Neural progenitor cell (in vitro differentiated cells): ENCODE results near the gene MAGEB5.

Experiments used
- EZH2phosphoT487 ChIP-seq: fragments of 200-600 bp; sonication (generic); IDR thresholded peaks from 2 replicates; pipeline ENCODE4 v1.6.1; 2017; ENCODE audit warnings: antibody characterized with exemption
- TF ChIP-seq, protein P1 (sequence below): fragments of 200-600 bp; sonication (generic); IDR thresholded peaks from 2 replicates; pipeline ENCODE4 v1.5.1; 2017; ENCODE audit warnings: antibody characterized with exemption, mild to moderate bottlenecking

DNA sequence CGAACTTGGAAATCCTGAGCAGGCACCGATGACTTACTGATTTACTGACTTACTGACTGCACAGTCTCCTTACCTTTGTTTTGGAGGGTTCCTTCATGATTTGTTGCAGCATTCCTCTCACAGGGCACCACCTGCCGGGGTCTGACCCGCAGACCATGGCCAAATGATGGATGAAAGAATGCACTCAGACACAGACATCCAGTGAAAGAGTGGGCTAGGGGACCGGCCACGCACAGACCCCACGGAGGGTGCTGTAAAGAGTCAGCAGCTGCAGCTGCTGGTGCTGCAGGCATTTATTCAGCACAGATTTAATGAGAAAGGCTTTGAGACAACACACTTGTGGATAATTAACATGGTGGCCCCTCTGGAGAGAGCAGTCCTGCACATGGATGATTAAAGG lies 3.4 kb downstream of the MAGEB5 start:
- TF ChIP-seq, protein P1, sequence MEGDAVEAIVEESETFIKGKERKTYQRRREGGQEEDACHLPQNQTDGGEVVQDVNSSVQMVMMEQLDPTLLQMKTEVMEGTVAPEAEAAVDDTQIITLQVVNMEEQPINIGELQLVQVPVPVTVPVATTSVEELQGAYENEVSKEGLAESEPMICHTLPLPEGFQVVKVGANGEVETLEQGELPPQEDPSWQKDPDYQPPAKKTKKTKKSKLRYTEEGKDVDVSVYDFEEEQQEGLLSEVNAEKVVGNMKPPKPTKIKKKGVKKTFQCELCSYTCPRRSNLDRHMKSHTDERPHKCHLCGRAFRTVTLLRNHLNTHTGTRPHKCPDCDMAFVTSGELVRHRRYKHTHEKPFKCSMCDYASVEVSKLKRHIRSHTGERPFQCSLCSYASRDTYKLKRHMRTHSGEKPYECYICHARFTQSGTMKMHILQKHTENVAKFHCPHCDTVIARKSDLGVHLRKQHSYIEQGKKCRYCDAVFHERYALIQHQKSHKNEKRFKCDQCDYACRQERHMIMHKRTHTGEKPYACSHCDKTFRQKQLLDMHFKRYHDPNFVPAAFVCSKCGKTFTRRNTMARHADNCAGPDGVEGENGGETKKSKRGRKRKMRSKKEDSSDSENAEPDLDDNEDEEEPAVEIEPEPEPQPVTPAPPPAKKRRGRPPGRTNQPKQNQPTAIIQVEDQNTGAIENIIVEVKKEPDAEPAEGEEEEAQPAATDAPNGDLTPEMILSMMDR: no peak
- TF ChIP-seq EZH2phosphoT487: no peak
